NCI-H2107 (cell line): ENCODE data around the gene ADGRD1.
"Not testable (repeated sequence)": the region's sequence is repeated elsewhere in the genome, so short reads cannot be mapped to it uniquely, and the experiment has no call there.

Experiments
- DNase-seq: peaks from one replicate; lab custom pipeline; 2025; lab: John Stamatoyannopoulos, UW

ADGRD1 gene

GRCh38 chr12:131055596-131056233, 102.0 kb downstream of the ADGRD1 start:
- no peak for DNase-seq

GRCh38 chr12:131056626-131057025, 102.9 kb downstream of the ADGRD1 start:
- DNase-seq = no peak

- no peak for DNase-seq
Measured at GRCh38 chr12:131057211-131057721, 103.6 kb downstream of the ADGRD1 start.

- no peak for DNase-seq
Measured at GRCh38 chr12:131057722-131058515, 104.2 kb downstream of the ADGRD1 start.

- no peak for DNase-seq
Measured at GRCh38 chr12:131058700-131059099, 105.0 kb downstream of the ADGRD1 start.

GRCh38 chr12:131060011-131060703, 106.5 kb downstream of the ADGRD1 start:
- DNase-seq = no peak

GRCh38 chr12:131061041-131061806, 107.5 kb downstream of the ADGRD1 start:
- no peak for DNase-seq

- no peak for DNase-seq
Measured at GRCh38 chr12:131063413-131063812, 109.7 kb downstream of the ADGRD1 start.

- no peak for DNase-seq
Measured at GRCh38 chr12:131063960-131064359, 110.3 kb downstream of the ADGRD1 start.

GRCh38 chr12:131065279-131065678, 111.6 kb downstream of the ADGRD1 start:
- no peak for DNase-seq

GRCh38 chr12:131065801-131066200, 112.1 kb downstream of the ADGRD1 start:
- DNase-seq = no peak

- DNase-seq = no peak
Measured at GRCh38 chr12:131066207-131066885, 112.6 kb downstream of the ADGRD1 start.

- no peak for DNase-seq
Measured at GRCh38 chr12:131066886-131067490, 113.3 kb downstream of the ADGRD1 start.

GRCh38 chr12:131067981-131068851, 114.5 kb downstream of the ADGRD1 start:
- no peak for DNase-seq

GRCh38 chr12:131068926-131069720, 115.4 kb downstream of the ADGRD1 start:
- DNase-seq = not testable (repeated sequence)

GRCh38 chr12:131070136-131070535, 116.4 kb downstream of the ADGRD1 start:
- not testable (repeated sequence) for DNase-seq

- DNase-seq = not testable (repeated sequence)
Measured at GRCh38 chr12:131070668-131071067, 117.0 kb downstream of the ADGRD1 start.

- not testable (repeated sequence) for DNase-seq
Measured at GRCh38 chr12:131071234-131071820, 117.6 kb downstream of the ADGRD1 start.

GRCh38 chr12:131071950-131072349, 118.2 kb downstream of the ADGRD1 start:
- not testable (repeated sequence) for DNase-seq
